HG02885 (cell line): Measurements from ENCODE around the gene CRHR1.

Experiments used
- ATAC-seq: cut with Tn5 transposase; IDR thresholded peaks from one replicate; pipeline ENCODE4 v1.9.1; 2021; ENCODE audit warnings: mild to moderate bottlenecking; ENCODE audit not compliant: unreplicated experiment, poor library complexity

CRHR1 gene

GRCh38 chr17:45757431-45758218, 26.5 kb upstream of the CRHR1 start:
- no peak for ATAC-seq

GRCh38 chr17:45758544-45758943, 25.6 kb upstream of the CRHR1 start:
- ATAC-seq = no peak

- ATAC-seq = no peak
Observed at GRCh38 chr17:45759761-45760160, 24.4 kb upstream of the CRHR1 start.

- no peak for ATAC-seq
Observed at GRCh38 chr17:45761957-45762565, 22.1 kb upstream of the CRHR1 start.

- ATAC-seq = no peak
Observed at GRCh38 chr17:45763182-45763581, 20.9 kb upstream of the CRHR1 start.

GRCh38 chr17:45764479-45764878, 19.6 kb upstream of the CRHR1 start:
- ATAC-seq = no peak

- ATAC-seq = no peak
Observed at GRCh38 chr17:45768000-45768399, 16.1 kb upstream of the CRHR1 start.

- ATAC-seq = no peak
Observed at GRCh38 chr17:45770632-45771270, 13.4 kb upstream of the CRHR1 start.

- ATAC-seq = no peak
Observed at GRCh38 chr17:45771271-45771959, 12.7 kb upstream of the CRHR1 start.

- ATAC-seq = no peak
Observed at GRCh38 chr17:45775148-45775547, 9.0 kb upstream of the CRHR1 start.

- ATAC-seq = no peak
Observed at GRCh38 chr17:45775576-45776011, 8.5 kb upstream of the CRHR1 start.

GRCh38 chr17:45776896-45777295, 7.2 kb upstream of the CRHR1 start:
- ATAC-seq = no peak

GRCh38 chr17:45777388-45777787, 6.7 kb upstream of the CRHR1 start:
- ATAC-seq = no peak

GRCh38 chr17:45780921-45781320, 3.2 kb upstream of the CRHR1 start:
- ATAC-seq = no peak

- ATAC-seq = no peak
Observed at GRCh38 chr17:45782889-45783592, 1.1 kb upstream of the CRHR1 start.

- ATAC-seq = no peak
Observed at GRCh38 chr17:45783593-45784292, 377 bp upstream of the CRHR1 start.

- ATAC-seq = no peak
Observed at GRCh38 chr17:45784741-45785479, 790 bp downstream of the CRHR1 start.

- no peak for ATAC-seq
Observed at GRCh38 chr17:45785480-45786193, 1.5 kb downstream of the CRHR1 start.
